GM18508 (cell line): ENCODE results near the gene UBE2J2.
"Not testable (repeated sequence)": the region's sequence is repeated elsewhere in the genome, so short reads cannot be mapped to it uniquely, and the experiment has no call there.

ENCODE experiments used
- ATAC-seq: cut with Tn5 transposase; IDR thresholded peaks from one replicate; pipeline ENCODE4 v1.9.1; 2021; ENCODE audit warnings: moderate number of reproducible peaks; ENCODE audit not compliant: insufficient read depth, unreplicated experiment

UBE2J2 gene

DNA sequence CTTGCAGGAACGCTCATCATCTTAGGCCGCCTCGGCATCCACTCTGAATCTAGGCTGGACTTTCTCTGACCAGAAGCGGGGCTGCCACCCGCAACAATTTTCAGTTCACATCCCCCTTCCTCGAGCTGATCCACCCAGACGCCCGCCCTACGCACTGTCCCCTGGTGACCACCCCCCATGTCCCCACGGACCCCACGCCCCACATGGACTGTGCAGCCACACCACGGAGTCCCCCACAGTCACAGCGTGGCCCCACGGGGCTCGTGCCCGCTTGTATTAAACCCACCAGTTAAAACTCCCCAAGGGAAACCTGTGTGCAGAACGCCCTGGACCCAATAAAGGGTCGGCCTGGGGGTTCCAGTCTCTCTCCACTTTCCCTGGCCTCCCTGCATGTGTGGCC, 14.1 kb downstream of the UBE2J2 start:
- no peak for ATAC-seq

DNA sequence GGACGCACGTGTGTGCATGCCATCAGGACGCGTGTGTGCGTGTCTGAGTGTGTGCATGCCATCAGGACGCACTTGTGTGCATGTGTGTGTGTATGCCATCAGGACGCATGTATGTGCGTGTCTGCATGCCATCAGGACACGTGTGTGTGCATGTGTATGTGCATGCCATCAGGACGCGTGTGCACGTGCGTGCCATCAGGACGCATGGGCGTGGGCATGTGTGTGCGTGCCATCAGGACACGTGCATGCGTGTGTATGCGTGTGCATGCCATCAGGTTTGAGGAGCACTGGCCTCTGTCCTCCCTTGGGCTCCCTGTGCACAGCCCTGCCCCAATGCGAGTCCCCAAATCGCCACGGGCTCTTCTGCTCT, 14.6 kb downstream of the UBE2J2 start:
- ATAC-seq: no peak

GRCh38 chr1:1256956-1257871, 16.4 kb downstream of the UBE2J2 start:
- no peak for ATAC-seq

- ATAC-seq: no peak
Measured at GRCh38 chr1:1255611-1256010, 18.0 kb downstream of the UBE2J2 start.

DNA sequence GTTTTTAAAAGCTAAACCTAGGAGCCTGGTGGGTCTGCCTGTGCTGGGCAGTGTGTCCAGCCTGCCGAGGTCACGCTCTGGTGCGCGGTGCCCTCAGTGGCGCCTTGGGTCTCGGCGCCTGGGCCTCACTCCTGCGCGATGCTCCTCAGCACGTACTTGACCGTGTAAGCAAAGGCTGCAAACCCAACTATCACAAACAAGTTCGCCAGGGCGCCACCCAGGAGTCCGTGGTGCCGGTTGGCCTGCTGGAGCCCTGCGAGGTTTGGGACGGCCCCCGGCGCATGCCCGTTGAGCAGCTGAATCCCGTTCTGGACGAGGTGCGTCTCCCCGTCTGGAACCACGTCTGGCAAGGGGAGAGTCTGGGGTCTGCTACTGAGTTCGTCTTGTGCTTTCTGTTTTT, 18.6 kb downstream of the UBE2J2 start:
- no peak for ATAC-seq

- no peak for ATAC-seq
Measured at GRCh38 chr1:1254667-1254998, 19.0 kb downstream of the UBE2J2 start.

GRCh38 chr1:1253972-1254666, 19.5 kb downstream of the UBE2J2 start:
- no peak for ATAC-seq

DNA sequence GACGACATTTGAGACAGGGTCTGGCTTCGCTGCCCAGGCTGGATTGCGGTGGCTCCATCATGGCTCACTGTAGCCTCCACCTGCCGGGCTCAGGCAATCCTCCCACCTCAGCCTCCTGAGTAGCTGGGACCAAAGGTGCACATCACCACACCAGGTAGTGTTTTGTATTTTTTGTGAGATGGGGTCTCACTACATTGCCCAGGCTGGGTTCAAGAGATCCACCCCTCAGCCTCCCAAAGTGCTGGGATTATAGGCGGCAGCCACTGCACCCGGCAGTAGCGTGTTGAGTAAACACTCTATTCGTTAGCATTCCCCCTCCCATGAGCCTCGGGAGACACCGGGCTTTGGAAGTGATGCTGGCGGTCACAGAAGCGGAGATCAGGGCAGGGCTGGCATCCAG, 20.3 kb downstream of the UBE2J2 start:
- no peak for ATAC-seq

DNA sequence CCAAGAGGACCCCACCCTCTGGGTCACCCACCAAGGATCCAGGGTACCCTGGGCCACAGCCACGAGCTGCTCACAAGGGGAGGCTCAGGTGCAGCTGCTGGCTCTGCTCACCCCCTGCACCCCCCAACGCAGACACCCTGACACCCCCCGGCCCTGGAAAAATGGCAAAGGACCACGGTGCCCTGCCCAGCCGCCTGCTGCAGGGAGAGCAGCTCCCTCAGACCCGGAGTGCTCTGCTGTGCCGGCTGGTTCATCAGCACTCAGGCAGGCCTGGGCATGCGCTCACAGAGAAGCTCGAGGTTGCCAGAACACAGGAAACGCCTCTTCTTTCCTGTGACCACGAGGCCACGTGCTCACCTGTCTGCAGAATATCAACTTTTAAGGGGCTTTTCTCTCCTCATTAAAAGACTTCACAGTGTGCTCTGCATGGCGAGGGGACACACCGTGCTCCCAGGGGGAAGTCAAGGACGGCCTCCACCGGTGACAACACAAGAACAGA, 22.8 kb downstream of the UBE2J2 start:
- no peak for ATAC-seq

DNA sequence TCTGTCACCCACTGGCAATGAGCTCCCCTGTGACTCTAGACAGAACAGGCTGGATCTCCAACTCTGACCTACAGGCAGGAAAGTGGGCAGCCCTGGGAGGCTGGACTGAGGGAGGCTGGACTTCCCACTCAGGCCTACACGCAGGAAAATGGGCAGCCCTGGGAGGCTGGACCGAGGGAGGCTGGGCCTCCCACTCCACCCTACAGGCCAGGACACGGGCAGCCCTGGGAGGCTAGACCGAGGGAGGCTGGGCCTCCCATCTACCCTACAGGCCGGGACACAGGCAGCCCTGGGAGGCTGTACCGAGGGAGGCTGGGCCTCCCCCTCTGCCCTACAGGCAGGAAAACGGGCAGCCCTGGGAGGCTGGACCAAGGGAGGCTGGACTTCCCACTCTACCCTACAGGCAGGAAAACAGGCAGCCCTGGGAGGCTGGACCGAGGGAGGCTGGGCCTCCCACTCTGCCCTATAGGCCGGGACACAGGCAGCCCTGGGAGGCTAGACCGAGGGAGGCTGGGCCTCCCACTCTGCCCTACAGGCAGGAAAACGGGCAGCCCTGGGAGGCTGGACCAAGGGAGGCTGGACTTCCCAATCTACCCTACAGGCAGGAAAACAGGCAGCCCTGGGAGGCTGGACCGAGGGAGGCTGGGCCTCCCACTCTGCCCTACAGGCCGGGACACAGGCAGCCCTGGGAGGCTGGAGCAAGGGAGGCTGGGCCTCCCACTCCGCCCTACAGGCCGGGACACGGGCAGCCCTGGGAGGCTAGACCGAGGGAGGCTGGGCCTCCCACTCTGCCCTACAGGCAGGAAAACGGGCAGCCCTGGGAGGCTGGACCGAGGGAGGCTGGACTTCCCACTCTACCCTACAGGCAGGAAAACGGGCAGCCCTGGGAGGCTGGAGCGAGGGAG, 25.4 kb downstream of the UBE2J2 start:
- not testable (repeated sequence) for ATAC-seq

DNA sequence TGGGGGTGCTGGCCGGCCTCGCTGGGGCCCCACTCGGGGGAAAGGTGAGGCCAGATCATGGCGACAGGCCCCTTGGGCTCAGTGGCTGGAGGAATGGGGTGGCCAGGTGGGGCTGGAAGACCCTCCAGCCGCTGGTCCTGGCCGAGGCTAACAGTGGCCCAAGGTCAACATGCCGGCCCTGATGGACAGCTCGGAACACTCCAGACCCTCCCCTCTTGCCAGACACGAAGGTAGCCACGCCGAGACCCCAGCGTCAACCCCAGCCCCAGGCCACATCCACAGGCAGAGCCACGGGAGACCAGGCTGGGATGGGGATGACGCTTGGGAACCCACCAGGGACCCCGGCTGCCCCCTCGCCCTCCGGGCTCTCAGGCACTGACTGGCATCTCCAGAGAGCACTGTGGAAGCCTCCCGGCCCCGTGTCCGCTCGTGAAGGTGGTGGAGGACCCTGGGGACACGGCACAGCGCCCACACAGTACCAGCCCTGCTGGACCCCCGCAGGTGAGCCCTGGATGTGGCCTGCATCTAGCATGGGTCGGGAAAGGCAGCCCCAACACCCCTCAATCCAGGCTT, 26.2 kb downstream of the UBE2J2 start:
- no peak for ATAC-seq

- ATAC-seq: no peak
Measured at GRCh38 chr1:1246577-1247340, 26.9 kb downstream of the UBE2J2 start, which contains the start of gene C1QTNF12. TSS of gene C1QTNF12 (minus strand) at chr1:1246722. CDS start at chr1:1246690, 32 bp downstream.

- ATAC-seq: no peak
Measured at GRCh38 chr1:1245817-1246576, 27.7 kb downstream of the UBE2J2 start.

DNA sequence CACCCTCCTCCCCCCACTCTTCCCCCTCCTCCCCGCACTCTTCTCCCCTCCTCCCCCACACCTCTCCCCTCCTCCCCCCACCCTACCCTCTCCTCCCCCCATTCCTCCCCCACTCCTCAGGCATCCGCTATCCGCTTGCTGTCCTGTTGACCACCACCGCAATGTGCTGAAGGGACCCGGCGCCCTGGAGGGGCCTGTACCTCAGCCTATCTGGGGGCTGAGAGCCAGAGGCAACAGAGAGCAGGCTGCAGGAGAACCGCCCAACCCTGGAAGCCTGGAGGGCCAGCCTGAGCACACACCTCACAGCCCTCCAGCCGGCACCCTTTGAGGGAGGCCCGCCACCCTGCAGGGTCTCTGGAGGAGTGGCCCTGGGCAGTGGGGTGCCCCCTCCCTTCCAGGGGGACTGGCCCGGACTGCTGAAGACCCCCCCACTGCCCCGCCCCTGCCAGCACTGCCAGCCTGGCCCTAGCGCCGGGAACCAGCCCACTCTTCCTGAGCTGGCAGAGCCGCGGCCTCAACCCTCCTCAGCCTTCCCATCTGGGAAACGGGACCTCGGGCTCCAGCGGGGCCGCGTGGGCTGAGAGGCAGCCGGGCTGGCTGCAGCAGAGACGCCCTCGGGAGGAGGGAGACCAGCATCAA, 28.4 kb downstream of the UBE2J2 start:
- ATAC-seq: no peak

GRCh38 chr1:1244192-1244811, 29.4 kb downstream of the UBE2J2 start:
- ATAC-seq: no peak

- ATAC-seq: no peak
Measured at GRCh38 chr1:1243807-1244191, 29.9 kb downstream of the UBE2J2 start.

GRCh38 chr1:1243266-1243660, 30.4 kb downstream of the UBE2J2 start:
- ATAC-seq: no peak
